Measurements from ENCODE around the gene HIGD1A.

HIGD1A gene

DNA sequence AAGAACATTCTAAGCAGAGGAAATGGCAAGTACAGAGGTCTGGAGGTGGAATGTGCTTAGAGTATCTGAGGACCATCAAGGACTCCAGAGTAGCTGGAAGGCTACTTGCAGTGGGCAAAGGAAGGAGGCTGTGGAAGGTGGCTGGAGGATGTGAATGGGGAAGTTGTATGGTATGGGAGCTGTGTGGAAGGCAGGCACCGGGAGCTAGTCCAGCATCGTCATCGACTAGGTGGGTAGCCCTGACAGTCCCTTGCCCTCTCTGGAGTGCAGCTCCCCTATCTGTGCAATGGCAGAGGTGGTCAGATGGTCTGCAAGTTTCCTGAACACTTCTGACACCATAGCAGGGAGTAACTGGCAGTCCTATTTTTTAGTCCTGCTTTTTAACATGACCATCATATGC, 50.5 kb downstream of the HIGD1A start:
- no peak for DNase-seq

DNA sequence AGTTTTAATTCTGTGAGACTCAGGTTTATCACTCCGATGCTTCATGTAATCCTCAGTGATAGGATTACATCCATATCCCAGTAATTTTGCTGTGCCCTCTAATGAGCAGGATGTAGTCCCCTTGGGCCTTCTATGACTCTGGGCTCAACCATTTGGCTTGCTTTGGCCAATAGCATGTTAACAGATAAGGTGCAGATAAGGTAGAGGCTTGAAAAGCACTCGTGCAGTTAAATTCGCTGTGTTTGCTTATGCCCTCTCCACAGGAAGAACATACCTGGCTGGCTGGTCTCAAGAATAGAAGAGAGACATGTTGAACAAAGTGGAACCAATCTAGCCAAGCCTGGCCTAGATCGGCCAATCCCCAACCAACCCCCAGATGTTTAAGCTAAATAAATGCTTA, 51.3 kb downstream of the HIGD1A start:
- no peak for DNase-seq

DNA sequence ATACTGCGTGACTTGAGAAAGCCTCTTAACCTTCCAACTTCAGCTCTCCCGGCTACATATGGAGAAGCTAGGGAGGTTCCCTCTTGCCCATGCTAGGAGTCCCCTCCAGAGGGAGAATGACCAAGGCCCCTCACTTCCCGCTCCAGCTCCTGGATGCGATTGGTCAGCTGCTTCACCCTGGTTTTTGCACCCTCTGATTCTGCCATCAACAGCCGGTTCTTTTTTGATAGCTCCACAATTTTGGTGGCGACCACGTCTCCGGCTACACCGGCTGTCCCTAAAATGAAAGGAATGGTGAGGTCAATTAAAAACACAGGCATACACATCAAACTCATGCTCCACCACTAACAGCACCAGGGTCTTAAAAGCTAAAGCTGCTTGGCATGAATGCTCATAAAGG, 51.8 kb downstream of the HIGD1A start:
- no peak for DNase-seq

DNA sequence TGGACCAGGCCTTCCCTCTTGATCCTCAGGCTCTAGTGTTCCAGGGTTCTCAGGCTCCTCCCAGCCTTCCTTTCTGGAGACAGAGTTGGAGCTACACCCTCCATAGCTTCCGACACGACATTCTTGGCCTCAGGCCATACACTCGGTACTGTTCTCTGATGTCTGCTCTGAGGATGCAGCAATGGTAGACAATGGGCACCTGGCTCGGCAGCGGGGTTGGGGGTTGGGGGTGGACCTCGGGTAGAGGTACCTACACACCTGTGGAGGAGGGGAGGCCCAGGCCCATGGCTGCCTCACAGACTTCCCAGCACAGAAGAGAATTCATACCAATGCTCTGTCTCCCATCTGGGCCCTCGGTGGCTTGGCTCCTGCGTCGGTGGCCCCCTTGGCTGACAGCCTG, 52.7 kb downstream of the HIGD1A start:
- DNase-seq = no peak

DNA sequence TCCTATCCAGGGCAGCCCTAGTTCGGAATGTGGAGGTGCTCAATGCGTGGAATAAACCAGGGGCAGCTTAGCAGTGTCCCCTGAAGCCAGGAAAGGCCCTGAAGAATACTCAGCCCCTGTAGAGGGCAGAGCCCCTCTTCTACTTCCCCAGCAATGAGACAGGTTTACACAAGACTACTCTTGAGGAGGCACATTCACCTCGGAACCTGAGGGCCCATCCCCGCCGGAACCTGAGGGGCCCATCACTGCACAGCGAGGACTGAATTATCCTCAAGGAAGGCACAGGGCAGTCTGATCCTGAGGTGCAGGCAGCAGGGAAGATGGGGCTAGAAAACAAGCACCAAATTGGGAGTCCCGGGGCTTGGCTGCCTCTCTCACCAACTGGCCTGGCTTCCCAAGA, 53.5 kb downstream of the HIGD1A start:
- no peak for DNase-seq

DNA sequence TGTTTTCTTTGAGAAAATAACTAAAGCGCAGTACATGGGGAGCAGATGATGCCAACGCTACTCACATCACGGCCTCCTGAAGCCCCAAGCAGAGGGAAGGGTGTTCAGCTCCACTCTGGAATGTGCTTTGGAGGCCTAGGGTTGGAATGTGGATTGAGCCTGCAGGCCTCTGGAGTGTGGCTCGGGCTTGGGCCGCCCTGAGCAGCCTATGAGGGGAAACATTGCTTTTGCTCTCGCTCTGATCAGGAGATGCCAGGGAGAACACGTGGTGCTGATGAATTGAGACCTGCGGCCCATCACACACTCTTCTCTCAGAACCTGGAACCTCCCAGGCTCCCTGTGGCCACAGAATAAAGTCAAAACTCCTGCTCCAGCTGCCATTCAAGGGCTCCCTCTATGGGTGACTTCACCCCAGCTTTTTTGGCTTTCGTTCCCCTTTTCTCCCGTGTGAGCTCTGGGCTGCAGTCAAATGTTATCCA, 54.5 kb downstream of the HIGD1A start:
- no peak for DNase-seq

DNA sequence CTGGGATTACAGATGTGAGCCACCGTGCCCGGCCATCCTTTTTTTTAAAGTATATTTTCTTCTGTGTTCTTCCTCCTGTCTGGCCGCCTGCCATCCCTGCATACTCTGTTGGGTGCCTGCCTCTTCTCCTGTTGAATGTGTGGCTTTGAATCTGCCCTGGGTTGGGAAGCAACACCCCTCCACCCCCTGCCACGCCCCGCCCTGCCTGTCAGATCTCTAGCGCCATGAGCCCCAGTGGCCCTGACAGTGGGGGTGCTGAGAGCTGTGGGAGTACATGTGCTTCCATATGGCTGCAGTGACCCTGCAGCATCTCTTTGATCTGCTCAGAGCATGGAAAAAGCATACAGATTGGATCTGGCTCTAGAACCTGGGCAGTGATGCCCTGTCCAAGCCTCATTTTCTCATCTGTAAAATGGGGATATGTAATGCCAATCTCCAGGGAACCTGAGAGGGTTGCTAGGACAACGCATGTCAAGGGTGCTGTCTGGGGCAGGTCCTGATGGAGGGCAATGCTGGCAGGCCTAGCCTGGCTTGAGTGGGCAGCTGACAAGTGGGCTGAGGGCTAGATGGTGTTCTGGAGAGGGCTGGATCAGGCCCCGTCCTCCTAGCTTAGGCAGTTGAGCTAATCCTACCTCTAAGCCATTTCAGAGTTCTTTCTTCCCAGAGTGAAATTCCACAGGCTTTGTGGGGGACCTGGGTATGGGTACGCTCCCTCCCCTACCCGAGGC, 55.1 kb downstream of the HIGD1A start:
- no peak for DNase-seq

DNA sequence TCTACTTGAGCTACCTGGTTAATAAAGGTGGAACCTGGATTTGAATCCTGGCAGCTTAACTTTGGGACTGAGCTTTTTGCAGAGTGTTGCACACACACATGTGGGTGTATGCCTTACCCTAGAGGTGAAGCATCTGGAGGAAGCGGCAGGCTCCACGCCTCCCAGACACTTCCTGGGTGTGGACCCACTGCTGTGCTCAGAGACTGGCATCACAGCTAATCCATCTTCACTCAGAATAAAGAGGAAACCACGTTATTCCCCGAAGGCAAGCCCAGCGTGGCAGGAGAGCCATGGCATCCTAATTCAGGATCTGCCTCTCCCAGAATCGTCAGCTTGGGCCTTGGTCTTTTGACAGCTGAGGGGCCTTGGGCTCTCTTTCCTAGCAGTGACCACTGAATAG, 56.7 kb downstream of the HIGD1A start:
- no peak for DNase-seq

DNA sequence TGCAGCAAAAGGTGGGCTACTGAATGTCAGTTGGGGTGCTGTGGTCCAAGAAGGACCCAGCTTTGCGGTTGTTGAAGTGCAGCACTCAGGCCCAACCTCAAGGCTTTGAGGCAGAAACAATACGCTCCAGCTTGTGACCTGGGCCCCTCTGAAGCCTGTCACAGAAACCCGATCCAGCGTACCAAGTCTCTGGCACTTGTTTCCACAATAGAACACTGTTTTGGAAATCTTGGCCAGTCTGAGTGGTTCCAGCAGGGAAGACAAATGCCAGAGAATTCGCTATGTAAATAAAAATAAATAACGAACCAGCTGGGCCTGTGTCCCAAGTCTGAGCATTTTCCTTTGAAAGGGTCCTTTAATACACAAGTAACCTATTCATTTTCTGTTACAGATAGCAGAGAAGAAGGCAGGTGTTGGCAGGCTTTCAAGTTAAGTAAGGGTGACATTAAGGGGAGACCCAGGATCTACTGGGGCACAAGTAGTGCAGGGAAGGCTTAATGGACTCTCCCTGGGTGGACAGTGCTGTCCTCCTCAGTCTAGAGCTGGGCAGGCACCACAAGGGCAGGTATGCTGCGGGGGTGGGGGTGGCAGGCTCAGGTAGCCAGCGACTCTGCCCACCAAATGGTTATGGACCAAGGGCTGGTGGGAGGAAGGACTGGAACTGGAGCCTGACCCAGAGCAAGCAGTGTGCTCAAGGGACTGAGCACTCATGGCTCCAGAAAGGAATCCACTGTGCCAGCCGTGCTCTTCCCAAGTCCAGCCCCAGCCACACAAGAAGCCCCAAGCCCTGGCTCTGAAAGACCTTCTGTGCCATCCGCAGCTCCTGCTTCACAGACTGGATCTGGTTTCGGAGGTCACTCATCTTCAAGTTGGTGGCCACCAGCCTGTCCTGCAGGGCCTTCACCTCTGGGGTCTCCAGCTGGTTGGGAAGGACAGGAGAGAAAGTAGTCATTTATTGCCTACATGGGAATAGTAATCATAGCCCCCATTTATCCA, 57.5 kb downstream of the HIGD1A start:
- no peak for DNase-seq

DNA sequence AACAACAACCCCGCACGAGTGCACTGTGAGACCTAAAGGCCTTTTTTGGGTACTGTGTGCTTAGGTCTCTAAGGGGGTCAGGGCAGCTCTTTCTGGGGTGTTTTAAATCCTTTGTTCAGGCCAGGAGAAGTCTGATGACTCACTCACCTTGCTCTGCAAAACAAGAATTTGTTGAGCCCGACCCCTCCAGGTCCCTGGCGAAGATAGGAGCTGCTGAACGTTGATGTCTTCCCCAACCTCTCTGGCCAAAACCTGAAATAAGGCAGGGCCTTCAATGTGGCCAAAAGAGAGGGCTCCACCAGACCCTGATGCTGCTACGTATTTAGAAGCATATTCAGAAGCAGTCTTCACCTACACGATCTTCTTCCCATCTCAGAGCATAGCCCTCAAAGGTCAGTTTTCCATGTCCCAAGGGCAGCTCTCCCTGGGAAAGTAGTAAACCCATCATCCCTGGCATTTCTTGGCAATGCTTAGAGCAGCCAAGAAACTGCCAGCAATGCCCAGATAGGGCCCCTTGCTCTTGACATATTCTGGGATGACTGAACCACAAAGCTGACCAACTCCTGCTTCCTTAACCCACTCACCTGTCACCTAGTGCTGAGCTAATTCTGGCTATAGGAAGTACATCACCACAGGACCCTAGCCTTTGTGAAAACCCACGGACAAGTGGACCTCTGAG, 58.4 kb downstream of the HIGD1A start:
- no peak for DNase-seq

DNA sequence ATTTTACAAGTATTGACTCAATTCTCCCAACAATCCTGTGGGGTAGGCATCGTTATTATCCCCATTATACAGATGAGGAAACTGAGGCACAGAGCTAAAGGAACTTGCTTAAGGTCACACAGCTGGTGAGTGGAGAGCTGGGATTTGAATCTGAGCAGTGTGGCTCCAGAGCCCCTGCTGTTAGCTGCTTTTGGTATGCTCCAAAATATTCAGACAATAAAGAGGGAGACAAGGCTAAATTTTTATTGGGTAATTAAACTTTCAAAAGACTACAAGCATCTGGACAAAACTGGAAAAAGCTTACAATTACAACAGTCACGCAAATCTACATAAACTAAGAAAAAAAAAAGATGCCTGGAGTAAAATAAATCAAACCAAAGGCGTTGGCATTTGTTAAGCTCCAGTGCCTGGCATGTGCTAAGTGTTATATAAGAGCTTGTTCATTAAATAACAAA, 59.0 kb downstream of the HIGD1A start:
- no peak for DNase-seq

DNA sequence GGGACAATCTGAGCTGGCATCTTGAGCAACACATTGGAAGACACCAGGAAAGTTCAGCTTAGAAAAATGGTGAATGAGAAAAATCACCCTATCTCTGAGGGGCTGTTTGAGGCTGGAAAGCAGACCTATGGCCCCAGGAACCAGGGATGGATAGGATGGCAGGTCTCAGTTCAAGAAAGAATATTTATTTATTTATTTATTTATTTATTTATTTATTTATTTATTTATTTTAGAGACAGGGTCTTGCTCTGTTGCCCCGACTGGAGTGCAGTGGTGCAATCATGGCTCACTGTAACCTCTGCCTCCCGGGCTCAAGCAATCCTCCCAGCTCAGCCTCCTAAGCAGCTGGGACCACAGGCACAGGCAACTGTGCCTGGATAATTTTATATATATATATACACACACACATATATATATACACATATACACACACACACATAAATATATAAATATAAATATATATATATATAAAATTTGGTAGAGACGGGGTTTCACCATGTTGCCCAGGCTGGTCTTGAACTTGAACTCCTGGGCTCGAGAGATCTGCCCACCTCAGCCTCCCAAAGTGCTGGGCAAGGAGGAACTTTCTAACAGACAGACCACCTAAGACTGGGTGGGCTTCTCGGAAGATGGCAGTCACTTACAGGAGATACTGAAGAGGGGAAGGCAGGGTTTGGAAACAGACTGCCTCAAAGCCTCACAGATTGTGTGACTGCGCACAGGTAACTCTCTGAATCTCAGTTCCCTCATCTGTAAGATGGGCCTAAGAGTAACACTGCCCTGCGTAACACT, 60.9 kb downstream of the HIGD1A start:
- DNase-seq = no peak

DNA sequence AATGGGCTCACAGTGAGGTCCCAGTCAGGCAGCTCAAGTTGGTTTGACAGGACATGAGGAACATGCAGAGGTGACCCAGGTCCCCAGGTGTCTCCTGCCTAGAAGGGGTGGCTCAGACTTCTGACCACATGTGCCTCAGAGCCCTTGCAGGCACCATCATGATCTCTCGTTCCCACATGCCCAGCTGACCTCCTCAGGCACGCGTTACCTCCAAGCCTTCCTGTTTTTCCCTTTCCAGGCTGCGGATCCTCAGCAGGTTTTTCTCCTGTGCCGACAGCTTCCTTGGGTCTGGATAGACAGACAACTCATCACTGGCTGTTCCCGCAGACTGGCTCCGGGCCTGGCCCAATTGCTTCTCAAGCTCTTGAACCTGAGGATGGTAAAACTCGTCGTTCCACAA, 61.6 kb downstream of the HIGD1A start:
- no peak for DNase-seq

DNA sequence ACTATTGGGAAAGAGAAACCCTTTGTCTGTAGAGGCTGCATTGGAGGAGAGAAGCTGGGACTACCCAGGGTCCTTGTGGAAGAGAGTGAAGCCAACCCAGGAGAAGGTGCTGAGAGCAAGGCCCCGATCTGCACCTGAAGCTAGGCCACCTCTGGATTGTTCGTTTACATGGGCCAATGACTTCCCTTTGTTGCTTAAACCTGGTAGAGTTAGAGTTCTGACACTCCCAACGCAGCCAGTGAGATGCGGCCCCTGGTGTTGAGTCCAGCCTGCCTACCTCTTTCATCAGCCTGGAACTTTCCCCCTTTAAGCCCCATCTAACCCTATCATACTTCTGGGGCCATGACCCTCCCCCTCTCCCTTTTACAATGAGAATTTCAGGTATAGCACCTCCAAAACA, 62.0 kb downstream of the HIGD1A start:
- no peak for DNase-seq

DNA sequence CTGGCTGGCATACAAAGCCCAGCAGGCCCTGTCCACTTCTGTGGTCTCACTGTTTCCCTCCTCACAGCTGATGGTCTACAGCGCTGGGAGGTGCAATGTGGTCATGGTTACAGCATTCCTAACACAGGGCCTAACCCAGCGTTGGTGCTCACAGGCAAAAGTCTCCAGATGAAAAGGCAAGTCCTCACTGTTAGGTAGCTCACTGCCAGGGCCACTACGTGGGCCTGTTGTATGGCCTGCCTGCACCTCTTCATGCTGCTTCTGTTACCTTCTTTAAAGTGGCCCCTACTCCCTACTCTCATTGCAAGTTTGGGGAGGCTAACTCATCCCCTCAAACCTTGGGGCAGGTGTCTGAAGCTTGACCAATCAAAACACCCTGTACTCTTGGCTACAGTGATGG, 62.5 kb downstream of the HIGD1A start:
- DNase-seq = no peak

DNA sequence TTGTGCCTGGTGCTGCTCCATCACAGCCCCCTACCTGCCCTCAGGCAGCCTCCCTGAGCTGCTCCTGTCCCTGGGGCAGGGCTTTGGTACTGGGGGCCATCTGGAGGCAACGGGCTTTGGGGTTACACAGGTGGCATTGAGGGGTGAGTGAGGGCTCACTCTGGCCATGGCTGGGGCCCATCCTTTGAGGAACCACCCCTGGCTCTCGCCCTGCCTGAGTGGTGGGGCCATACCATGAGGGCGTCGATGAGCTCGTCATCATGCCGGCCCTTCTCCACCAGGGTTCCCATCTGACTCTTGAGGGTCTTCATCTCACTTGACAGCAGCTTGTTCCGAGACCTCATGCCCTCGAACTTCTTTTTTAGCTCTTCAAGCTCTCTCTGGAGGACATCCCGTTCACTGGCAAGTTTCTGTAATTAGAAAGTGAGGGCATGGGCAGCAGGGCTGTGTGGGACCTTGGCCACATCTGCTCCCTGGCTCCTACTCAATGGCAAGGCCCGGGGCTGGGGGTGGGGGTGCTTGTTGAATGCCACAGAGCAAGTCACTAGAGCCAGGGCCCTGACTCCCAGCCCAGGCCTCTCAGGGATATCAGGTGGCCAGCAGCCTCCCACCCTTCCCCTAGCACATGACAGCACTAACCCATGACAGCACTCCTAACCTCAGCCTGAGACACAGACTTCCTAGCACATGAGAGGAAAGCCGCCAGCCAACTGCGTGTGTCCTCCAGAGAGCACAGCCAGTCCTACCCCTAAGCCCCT, 64.7 kb downstream of the HIGD1A start:
- no peak for DNase-seq

DNA sequence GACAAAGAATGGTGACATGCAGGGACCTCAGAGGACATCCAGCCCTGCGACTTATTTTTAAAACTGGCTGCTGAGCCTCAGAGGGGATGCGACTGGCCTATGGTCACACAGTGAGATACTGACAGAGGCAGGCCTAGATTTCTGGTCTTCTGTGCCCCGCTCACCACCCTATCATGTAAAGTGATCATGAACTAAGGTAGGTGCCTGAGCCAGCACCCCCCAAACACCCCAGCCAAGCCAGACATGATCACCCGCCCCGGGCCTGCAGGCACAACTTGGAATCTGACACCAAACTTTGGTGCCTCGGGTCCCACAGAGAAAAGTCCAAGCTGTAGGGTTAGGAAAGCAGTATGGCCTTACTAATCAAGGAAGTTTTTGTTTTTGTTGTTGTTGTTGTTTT, 67.8 kb downstream of the HIGD1A start:
- DNase-seq = no peak

DNA sequence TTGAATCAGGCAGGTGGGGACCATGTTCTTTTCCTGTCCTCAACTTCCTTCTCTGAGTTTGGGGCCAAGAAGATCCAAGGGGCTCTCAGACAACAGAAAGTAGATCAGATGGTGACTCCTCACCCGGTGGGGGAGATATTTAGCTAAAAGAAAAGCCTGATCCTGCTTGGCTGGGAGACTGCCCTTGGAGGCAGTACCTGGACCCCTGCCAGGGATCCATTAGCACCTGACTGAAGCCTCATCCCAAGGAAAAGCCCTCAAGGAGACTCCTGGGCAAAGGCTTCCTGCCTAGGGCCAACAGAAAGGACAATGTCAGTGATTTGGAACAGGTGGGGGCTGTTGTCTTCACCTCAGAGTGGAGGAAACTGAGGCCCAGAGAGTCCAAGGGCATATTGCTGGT, 68.2 kb downstream of the HIGD1A start:
- no peak for DNase-seq

DNA sequence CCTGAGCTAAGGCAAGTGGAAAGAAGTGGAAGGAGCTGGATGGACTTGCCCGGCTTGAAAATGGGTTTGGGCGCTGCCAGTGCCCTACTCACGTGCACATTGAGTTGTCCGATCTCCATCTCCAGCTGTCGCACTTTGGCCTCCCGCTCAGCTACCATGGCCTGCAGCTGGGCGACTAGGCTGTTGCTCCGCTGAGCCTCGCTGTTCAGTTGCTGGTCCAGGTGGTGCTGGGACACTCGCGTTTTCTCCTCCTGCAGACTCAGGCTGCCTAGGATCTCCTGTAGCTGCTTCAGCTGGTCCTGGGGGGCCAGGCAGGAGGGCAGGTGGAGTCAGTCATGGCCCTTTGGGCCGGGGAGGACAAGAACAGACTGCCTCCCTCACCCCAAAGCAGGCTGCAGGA, 68.7 kb downstream of the HIGD1A start:
- DNase-seq = no peak

DNA sequence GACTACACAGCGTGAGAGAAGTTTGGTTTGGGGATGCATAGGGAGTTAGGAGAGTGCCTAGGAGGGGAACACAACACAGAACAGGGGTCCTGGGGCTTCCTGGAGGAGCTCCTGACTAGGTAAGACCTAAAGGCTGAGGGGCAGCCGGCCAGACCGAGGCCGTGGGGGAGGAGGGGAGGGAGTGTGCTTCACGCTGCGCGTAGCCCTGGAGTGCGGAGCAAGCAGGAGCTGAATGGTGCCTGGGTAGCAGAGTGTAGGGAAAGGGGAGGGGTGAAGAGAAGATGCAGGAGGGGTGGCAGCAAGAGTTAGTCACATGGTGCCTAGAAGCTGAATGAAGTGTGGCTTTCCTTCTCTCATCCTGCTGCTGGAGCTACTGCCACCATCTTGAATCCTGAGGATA, 69.3 kb downstream of the HIGD1A start:
- DNase-seq = no peak

DNA sequence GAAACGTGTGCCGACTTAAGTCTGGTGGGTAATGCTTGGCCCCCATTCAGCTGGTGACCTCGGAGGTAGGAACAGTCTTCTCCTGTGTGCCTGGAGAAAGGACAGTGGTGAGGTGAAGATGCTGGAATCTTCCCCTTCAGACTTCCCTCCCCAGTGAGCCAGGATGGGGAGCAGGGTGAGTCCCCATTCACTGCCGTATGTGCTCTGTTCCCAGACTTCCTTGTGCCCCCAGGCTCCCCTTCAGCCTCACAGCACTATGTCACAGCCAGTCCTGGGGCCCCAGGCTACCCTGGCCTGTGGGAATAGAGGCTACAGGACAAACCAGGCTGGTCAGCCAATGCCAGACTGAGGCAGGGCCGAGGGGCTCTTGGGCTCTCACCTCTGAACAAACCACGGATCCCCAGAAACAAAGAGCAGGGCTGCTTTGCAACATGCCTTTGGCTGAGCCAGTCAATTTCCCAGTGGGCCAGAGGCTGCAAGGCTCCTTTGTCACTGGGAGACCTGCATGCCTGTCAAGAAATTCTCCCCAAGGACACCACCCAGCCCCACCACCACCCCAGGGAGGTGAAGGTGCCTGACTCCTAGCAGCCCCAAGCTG, 69.9 kb downstream of the HIGD1A start:
- no peak for DNase-seq
